ENCODE data around the gene SIX5.
A peak's percentile ranks its signal among the peaks of the same experiment; 100 is the strongest.

The SIX5 gene

DNA sequence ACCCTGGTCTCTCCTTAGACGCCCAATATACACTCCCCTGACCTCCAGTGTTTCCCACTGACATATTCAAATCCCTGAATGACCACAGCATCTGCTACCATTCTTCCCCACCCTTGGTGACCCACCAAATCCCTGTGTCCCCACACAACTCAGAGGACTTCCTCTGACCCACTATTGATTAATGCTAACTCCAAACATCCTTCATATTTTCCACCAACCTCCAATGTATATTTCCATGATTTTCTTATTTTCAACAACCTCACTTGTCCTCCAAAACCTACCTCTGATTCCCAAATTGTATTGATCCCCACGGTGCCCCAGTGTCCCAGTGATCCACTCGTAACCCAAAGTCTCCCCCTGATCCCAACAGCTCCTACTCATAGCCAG, 24.1 kb upstream of the SIX5 start:
- no peaks in the 10 kb centered on the region for H3K9me3 ChIP-seq (ENCODE audit: control insufficient read depth in 2 of 2, low read length in 2 of 2)
- no peaks in the 10 kb centered on the region for H3K27me3 ChIP-seq (ENCODE audit: control insufficient read depth in 2 of 2, insufficient read depth in 2 of 2, low read length in 2 of 2)
- H3K36me3 ChIP-seq (ENCODE audit: control insufficient read depth in 2 of 2, insufficient read depth in 2 of 2, low read length in 2 of 2) = peaks cover 5 to 13% of the 10 kb centered on the region in 2 donors
- H3K27ac ChIP-seq (ENCODE audit: low read depth in 2 of 2, low read length in 2 of 2) = peak overlapping the region in 1 of 2 donors; percentile 0
- peak overlapping the region in 1 of 2 donors; percentile 37 for H3K4me3 ChIP-seq (ENCODE audit: low read length in 2 of 2)
- H3K4me1 ChIP-seq (ENCODE audit: control insufficient read depth in 2 of 2, insufficient read depth in 2 of 2, low read length in 2 of 2) = peaks cover 19 to 22% of the 10 kb centered on the region in 2 donors
- H3K9ac ChIP-seq (ENCODE audit: low read depth in 1 of 2, low read length in 2 of 2) = no peak overlapping the region

DNA sequence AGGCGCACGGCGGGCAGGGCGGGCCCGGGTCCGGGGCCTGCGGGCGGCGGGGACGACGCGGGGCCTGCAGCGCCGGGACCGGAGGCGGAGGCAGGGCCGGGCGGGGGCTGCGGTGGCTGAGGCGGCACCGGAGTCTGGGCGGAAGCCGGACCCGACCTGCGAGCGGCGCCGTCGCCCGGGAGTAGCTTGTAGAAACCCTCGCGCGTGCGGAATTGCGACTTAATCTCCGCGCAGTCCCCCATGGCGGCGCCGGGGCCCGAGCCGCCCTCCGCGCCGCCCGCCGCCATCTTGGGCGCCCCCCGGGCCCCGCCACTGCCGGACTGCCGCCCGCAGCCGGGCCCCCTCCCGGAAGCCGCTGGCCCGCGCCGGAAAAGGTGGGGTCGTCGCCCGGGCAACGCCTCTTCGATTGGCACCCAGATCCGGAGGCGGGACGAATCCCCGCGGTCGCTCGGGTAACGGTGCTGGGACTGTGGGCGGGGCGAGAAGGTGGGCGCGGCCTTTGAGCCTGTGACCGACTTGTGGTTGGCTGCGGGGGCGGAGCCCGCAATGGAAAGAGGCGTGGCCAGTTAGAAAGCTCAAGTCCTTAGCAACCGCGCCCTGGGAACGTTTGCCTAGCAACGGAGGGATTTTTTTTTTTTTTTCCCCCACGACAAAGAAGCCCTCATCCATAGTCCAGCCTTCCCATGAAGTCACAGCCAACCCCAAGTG, 23.6 kb upstream of the SIX5 start, which contains the start of gene DMWD:
Gene DMWD (minus strand): TSS at position 376 of the 708 bp plus-strand sequence. CDS start 89 bp downstream, at position 287.
- H3K27me3 ChIP-seq (ENCODE audit: control insufficient read depth in 2 of 2, insufficient read depth in 2 of 2, low read length in 2 of 2) = no peaks in the 10 kb centered on the region
- peak within 1 kb of the TSS; percentile 76 to 83 for H3K4me3 ChIP-seq (ENCODE audit: low read length in 2 of 2)
- peak within 1 kb of the TSS in 1 of 2 donors; percentile 0 for H3K27ac ChIP-seq (ENCODE audit: low read depth in 2 of 2, low read length in 2 of 2)
- H3K9ac ChIP-seq (ENCODE audit: low read depth in 1 of 2, low read length in 2 of 2) = peak within 1 kb of the TSS; percentile 65 to 75
- H3K4me1 ChIP-seq (ENCODE audit: control insufficient read depth in 2 of 2, insufficient read depth in 2 of 2, low read length in 2 of 2) = peaks cover 19 to 22% of the 10 kb centered on the region in 2 donors
- peaks cover 7 to 16% of the 10 kb centered on the region in 2 donors for H3K36me3 ChIP-seq (ENCODE audit: control insufficient read depth in 2 of 2, insufficient read depth in 2 of 2, low read length in 2 of 2)
- H3K9me3 ChIP-seq (ENCODE audit: control insufficient read depth in 2 of 2, low read length in 2 of 2) = no peaks in the 10 kb centered on the region

DNA sequence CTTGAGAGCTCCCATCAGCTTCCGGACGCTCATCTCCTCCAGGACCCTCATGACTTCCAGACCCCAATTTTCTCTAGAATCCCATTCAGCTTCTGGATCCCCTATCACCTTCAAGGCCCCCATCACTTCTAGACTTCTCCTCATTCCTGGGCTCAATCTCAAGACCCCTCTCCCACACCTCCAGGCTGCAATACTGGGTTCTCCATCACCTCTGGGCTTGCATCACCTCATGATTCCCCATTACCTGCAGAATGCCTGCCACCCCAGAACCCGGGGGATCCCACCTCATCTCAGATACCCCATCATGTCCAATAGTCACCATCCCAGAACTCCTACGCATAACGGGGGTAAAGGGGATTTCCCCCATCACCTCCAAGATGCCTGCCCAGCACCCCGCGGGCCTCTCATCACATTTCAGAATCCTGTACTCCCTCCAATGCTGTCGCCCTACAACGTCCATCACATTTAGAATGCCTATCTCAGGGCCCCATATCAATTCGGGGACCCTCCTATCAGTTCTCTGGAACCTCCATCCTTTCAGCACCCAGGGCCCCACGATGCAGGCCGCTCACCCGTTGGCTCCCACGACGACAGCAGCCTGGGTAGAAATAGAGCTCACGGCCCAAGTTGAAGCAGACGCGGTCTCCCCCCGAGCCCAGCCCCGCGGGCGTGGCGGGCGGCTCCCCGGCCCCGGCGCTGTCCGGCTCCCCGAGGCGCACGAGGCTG, 22.9 kb upstream of the SIX5 start:
- Histone ChIP-seq H3K4me3 (ENCODE audit: low read length in 2 of 2) (peak overlapping the region; percentile 76 to 83), H3K9ac (ENCODE audit: low read depth in 1 of 2, low read length in 2 of 2) (peak overlapping the region; percentile 65 to 75), H3K27me3 (ENCODE audit: control insufficient read depth in 2 of 2, insufficient read depth in 2 of 2, low read length in 2 of 2) (no peaks in the 10 kb centered on the region), H3K27ac (ENCODE audit: low read depth in 2 of 2, low read length in 2 of 2) (no peak overlapping the region), H3K4me1 (ENCODE audit: control insufficient read depth in 2 of 2, insufficient read depth in 2 of 2, low read length in 2 of 2) (peaks cover 19 to 22% of the 10 kb centered on the region in 2 donors), H3K9me3 (ENCODE audit: control insufficient read depth in 2 of 2, low read length in 2 of 2) (no peaks in the 10 kb centered on the region), H3K36me3 (ENCODE audit: control insufficient read depth in 2 of 2, insufficient read depth in 2 of 2, low read length in 2 of 2) (peaks cover 11 to 21% of the 10 kb centered on the region in 2 donors)

DNA sequence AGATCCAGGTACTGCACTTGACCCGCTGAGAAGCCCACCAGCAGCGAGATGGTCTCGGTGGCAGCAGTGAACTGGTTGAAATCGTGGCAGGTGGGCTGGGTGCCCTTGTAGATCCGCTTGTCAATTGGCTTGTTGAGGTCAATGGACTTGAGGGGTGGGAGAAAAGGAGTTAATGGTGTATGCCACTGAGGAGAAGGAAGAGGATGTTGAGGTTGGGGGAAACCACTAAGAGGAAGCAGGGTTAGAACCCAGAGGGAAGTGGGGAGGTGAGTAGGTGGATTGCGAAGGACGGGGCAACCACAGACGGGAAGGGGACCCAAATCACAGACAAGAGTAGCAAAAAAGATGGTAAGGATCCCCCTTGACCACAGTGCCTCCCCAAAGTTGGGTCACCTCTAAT, 21.9 kb upstream of the SIX5 start:
- H3K27ac ChIP-seq (ENCODE audit: low read depth in 2 of 2, low read length in 2 of 2) = no peak overlapping the region
- H3K4me3 ChIP-seq (ENCODE audit: low read length in 2 of 2) = no peak overlapping the region
- peaks cover 19 to 22% of the 10 kb centered on the region in 2 donors for H3K4me1 ChIP-seq (ENCODE audit: control insufficient read depth in 2 of 2, insufficient read depth in 2 of 2, low read length in 2 of 2)
- H3K9me3 ChIP-seq (ENCODE audit: control insufficient read depth in 2 of 2, low read length in 2 of 2) = no peaks in the 10 kb centered on the region
- peaks cover 21 to 24% of the 10 kb centered on the region in 2 donors for H3K36me3 ChIP-seq (ENCODE audit: control insufficient read depth in 2 of 2, insufficient read depth in 2 of 2, low read length in 2 of 2)
- H3K27me3 ChIP-seq (ENCODE audit: control insufficient read depth in 2 of 2, insufficient read depth in 2 of 2, low read length in 2 of 2) = no peaks in the 10 kb centered on the region
- peak overlapping the region in 1 of 2 donors; percentile 44 for H3K9ac ChIP-seq (ENCODE audit: low read depth in 1 of 2, low read length in 2 of 2)

DNA sequence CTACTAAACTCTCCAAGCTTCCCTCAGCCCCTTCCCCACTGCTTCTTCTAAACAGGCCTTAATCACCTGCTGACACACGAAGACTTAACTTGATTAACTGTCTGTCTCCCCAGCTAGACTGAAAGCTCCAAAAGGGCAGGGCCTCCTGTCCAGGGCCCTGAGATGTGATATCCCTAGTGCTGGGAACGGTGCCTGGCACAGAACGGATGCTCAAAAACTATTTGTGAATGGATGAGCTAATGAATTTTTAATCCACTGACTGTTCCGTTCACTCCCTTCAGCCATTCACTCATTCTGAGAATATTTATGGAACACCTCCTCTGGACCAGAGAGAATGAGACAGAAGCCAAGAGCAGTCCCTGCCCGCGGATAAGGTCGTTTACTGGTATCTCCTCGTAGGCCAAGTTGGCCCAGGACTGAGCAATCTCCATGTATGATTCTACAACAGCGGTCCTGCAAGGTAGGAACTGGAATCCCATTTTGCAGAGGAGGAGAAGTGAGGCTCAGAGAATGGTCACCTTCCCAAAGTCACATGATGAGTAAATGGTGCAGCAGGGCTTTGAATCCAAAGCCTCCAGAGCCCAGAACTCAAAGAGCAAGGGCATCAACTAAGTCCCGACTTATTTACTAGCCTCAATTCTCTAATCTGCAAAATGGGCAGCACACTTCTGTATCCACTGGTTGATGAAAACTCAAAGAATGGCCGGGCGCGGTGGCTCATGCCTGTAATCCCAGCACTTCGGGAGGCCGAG, 20.2 kb upstream of the SIX5 start:
- H3K27ac ChIP-seq (ENCODE audit: low read depth in 2 of 2, low read length in 2 of 2) = no peak overlapping the region
- H3K4me1 ChIP-seq (ENCODE audit: control insufficient read depth in 2 of 2, insufficient read depth in 2 of 2, low read length in 2 of 2) = peaks cover 19 to 22% of the 10 kb centered on the region in 2 donors
- no peaks in the 10 kb centered on the region for H3K27me3 ChIP-seq (ENCODE audit: control insufficient read depth in 2 of 2, insufficient read depth in 2 of 2, low read length in 2 of 2)
- H3K9ac ChIP-seq (ENCODE audit: low read depth in 1 of 2, low read length in 2 of 2) = no peak overlapping the region
- no peaks in the 10 kb centered on the region for H3K9me3 ChIP-seq (ENCODE audit: control insufficient read depth in 2 of 2, low read length in 2 of 2)
- H3K4me3 ChIP-seq (ENCODE audit: low read length in 2 of 2) = no peak overlapping the region
- H3K36me3 ChIP-seq (ENCODE audit: control insufficient read depth in 2 of 2, insufficient read depth in 2 of 2, low read length in 2 of 2) = peaks cover 27 to 28% of the 10 kb centered on the region in 2 donors

DNA sequence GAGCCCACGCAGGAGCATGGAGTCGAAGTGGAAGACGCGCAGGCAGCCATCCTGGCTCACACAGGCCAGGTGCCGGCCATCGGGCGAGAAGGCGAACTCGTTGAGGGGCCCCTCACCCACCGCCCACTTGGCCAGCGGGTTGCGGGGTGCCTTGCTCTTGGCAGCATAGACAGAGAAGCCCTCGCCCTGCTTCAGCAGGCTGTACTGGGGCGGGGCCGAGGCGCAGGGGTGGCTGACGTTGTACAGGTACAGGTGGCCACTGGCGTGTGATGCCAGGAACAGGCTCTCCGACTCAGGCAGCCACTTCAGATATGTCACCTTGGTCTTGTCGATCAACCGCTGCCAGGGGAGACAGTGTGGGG, 17.5 kb upstream of the SIX5 start:
- Histone ChIP-seq H3K9me3 (ENCODE audit: control insufficient read depth in 2 of 2, low read length in 2 of 2) (no peaks in the 10 kb centered on the region), H3K27ac (ENCODE audit: low read depth in 2 of 2, low read length in 2 of 2) (no peak overlapping the region), H3K4me3 (ENCODE audit: low read length in 2 of 2) (no peak overlapping the region), H3K27me3 (ENCODE audit: control insufficient read depth in 2 of 2, insufficient read depth in 2 of 2, low read length in 2 of 2) (no peaks in the 10 kb centered on the region), H3K36me3 (ENCODE audit: control insufficient read depth in 2 of 2, insufficient read depth in 2 of 2, low read length in 2 of 2) (peaks cover 27 to 28% of the 10 kb centered on the region in 2 donors), H3K4me1 (ENCODE audit: control insufficient read depth in 2 of 2, insufficient read depth in 2 of 2, low read length in 2 of 2) (peaks cover 11 to 13% of the 10 kb centered on the region in 2 donors), H3K9ac (ENCODE audit: low read depth in 1 of 2, low read length in 2 of 2) (no peak overlapping the region)

DNA sequence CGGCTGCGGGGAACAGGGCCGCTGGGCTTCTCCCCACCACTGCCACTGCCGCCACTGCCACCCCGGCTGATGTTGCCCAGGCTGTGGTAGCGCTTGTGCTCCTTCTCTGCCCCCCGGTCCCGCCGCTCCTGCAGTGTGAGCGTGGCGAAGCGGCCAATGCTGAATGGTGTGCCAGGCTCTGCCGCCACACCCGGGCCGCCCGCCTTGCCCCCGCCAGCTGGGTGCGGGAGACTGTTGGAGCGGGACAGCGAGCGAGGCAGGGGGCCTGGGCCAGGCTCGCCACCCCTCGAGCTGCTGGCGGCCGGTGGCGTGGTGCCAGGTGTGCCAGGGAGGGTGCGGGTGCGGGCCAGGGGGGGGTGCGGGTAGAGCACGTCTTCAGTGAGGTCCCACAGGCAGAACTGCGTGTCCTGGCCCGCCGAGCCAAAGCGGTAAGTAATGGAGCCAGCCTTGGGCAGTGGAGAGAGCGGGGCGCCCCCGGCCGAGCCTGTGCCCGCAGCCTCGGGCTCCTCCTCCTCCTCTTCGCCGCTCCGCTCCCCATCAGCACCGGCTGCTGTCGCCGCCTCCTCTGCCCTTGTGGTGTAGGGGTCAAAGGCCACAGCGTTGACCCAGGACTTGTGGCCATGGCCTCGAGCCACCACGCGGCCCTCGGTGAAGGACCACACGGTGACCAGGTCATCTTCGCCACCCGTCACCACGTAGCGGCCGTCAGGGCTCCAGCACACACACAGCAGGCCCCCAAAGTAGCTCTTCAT, 16.9 kb upstream of the SIX5 start:
- no peaks in the 10 kb centered on the region for H3K9me3 ChIP-seq (ENCODE audit: control insufficient read depth in 2 of 2, low read length in 2 of 2)
- no peak overlapping the region for H3K27ac ChIP-seq (ENCODE audit: low read depth in 2 of 2, low read length in 2 of 2)
- H3K4me3 ChIP-seq (ENCODE audit: low read length in 2 of 2) = no peak overlapping the region
- no peak overlapping the region for H3K9ac ChIP-seq (ENCODE audit: low read depth in 1 of 2, low read length in 2 of 2)
- H3K36me3 ChIP-seq (ENCODE audit: control insufficient read depth in 2 of 2, insufficient read depth in 2 of 2, low read length in 2 of 2) = peaks cover 27 to 28% of the 10 kb centered on the region in 2 donors
- H3K4me1 ChIP-seq (ENCODE audit: control insufficient read depth in 2 of 2, insufficient read depth in 2 of 2, low read length in 2 of 2) = peaks cover 10% of the 10 kb centered on the region in 2 donors
- no peaks in the 10 kb centered on the region for H3K27me3 ChIP-seq (ENCODE audit: control insufficient read depth in 2 of 2, insufficient read depth in 2 of 2, low read length in 2 of 2)

DNA sequence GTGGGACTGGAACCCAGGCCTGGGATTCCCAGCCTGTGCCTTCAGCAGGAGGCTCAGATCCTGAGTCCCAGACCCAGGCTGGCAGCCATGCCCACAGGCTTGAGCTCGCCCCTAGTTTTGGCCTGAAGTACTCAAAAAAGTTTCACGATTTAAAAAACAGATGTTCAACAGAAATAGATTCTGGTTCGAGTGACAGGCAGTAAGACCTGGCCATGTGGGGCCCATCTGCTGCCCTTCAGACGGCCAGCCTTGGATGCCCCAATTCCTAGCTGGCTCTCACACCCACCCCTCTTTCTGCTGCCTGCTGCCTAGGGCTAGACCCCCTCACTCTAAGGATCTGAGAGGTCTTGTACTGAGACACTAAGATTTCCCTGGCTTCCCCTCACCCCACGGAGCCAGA, 16.0 kb upstream of the SIX5 start:
- no peaks in the 10 kb centered on the region for H3K9me3 ChIP-seq (ENCODE audit: control insufficient read depth in 2 of 2, low read length in 2 of 2)
- no peaks in the 10 kb centered on the region for H3K27me3 ChIP-seq (ENCODE audit: control insufficient read depth in 2 of 2, insufficient read depth in 2 of 2, low read length in 2 of 2)
- H3K9ac ChIP-seq (ENCODE audit: low read depth in 1 of 2, low read length in 2 of 2) = no peak overlapping the region
- no peak overlapping the region for H3K27ac ChIP-seq (ENCODE audit: low read depth in 2 of 2, low read length in 2 of 2)
- peaks cover 27 to 28% of the 10 kb centered on the region in 2 donors for H3K36me3 ChIP-seq (ENCODE audit: control insufficient read depth in 2 of 2, insufficient read depth in 2 of 2, low read length in 2 of 2)
- H3K4me1 ChIP-seq (ENCODE audit: control insufficient read depth in 2 of 2, insufficient read depth in 2 of 2, low read length in 2 of 2) = peaks cover 8 to 12% of the 10 kb centered on the region in 2 donors
- no peak overlapping the region for H3K4me3 ChIP-seq (ENCODE audit: low read length in 2 of 2)

DNA sequence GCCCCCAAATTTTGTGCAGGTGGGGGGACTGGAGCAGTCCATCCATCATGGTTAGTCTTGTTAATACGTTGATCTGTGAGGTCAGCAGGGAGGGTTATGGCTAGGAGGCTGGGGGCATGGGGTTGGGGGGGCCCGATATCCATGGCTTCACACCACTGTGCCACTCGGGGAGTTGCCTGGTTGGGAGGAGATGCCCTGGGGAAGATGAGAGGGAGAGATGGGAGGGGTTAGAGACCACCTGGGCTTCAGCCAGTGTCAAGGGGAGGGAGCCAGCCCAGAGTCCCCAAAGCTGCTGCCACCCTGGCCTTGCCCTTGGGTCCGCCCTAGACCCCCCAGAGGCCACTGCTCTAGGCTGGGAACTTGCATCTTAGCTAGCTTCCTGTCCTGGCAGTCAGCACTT, 15.0 kb upstream of the SIX5 start:
- H3K27ac ChIP-seq (ENCODE audit: low read depth in 2 of 2, low read length in 2 of 2) = peak overlapping the region; percentile 64 to 76
- peaks cover 13 to 17% of the 10 kb centered on the region in 2 donors for H3K4me1 ChIP-seq (ENCODE audit: control insufficient read depth in 2 of 2, insufficient read depth in 2 of 2, low read length in 2 of 2)
- no peak overlapping the region for H3K4me3 ChIP-seq (ENCODE audit: low read length in 2 of 2)
- peaks cover 23 to 28% of the 10 kb centered on the region in 2 donors for H3K36me3 ChIP-seq (ENCODE audit: control insufficient read depth in 2 of 2, insufficient read depth in 2 of 2, low read length in 2 of 2)
- no peaks in the 10 kb centered on the region for H3K27me3 ChIP-seq (ENCODE audit: control insufficient read depth in 2 of 2, insufficient read depth in 2 of 2, low read length in 2 of 2)
- no peak overlapping the region for H3K9ac ChIP-seq (ENCODE audit: low read depth in 1 of 2, low read length in 2 of 2)
- no peaks in the 10 kb centered on the region for H3K9me3 ChIP-seq (ENCODE audit: control insufficient read depth in 2 of 2, low read length in 2 of 2)

All from mucosa of rectum (tissue), 2 donors.